IMR-90 (cell line): ENCODE results near the gene FAXC. TPM values are rescaled to one million over a fixed set of nuclear protein-coding genes. Genes with fewer than 3 reads are reported as not detected.

Experiments used
- ATAC-seq: fragments of 200-7000 bp; cut with Tn5 transposase; 2 replicates; pipeline ENCODE4 v1.9.1; 2020; ENCODE audit warnings: low read depth, mild to moderate bottlenecking, moderate library complexity
- BruUV-seq: library from RNA; stranded (reverse); fragments of 400-500 nt; replicated peaks from 2 replicates; lab custom pipeline; 2021; lab: Mats Ljungman, UMichigan
- CTCF ChIA-PET: fragments of 300-600 bp; formaldehyde crosslinking; extraction: SDS; loops from one replicate; lab custom pipeline; 2021; ENCODE audit warnings: antibody characterized with exemption; lab: Yijun Ruan, JAX
- POLR2A ChIA-PET: fragments of 300-600 bp; sonication (Branson Sonifier 250); formaldehyde crosslinking; loops from one replicate; lab custom pipeline; 2022; ENCODE audit warnings: antibody characterized with exemption; ENCODE audit not compliant: unreplicated experiment; lab: Charles Lee
- DNase-seq: peaks from one replicate; pipeline ENCODE4 v3.0.0; 2013
- H2AFZ ChIP-seq: replicated peaks from 2 replicates; pipeline ENCODE3; 2013; ENCODE audit warnings: low read length, mild to moderate bottlenecking; ENCODE audit not compliant: poor library complexity
- H2AK5ac ChIP-seq: 2 replicates; pipeline ENCODE4 v1.6.1; 2013; ENCODE audit warnings: low read depth, low read length, inconsistent platforms
- H2AK9ac ChIP-seq: replicated peaks from 2 replicates; pipeline ENCODE3; 2013; ENCODE audit warnings: mild to moderate bottlenecking, low read depth, low read length, moderate library complexity; ENCODE audit not compliant: poor library complexity
- H2BK120ac ChIP-seq: 2 replicates; pipeline ENCODE4 v1.6.1; 2013; ENCODE audit warnings: low read depth, low read length, inconsistent platforms
- H2BK15ac ChIP-seq: 3 replicates; pipeline ENCODE4 v1.6.1; 2013; ENCODE audit warnings: low read depth, low read length, inconsistent platforms
- H2BK20ac ChIP-seq: 2 replicates; pipeline ENCODE4 v1.6.1; 2013; ENCODE audit warnings: low read depth, mild to moderate bottlenecking, inconsistent platforms, low read length, moderate library complexity
- H2BK5ac ChIP-seq: 2 replicates; pipeline ENCODE4 v1.6.1; 2013; ENCODE audit warnings: mild to moderate bottlenecking, low read depth, low read length, inconsistent platforms; ENCODE audit not compliant: poor library complexity, severe bottlenecking
- H3K14ac ChIP-seq: replicated peaks from 2 replicates; pipeline ENCODE4 v1.6.1; 2013; ENCODE audit warnings: low read depth, low read length, inconsistent platforms
- H3K18ac ChIP-seq: 2 replicates; pipeline ENCODE4 v1.6.1; 2013; ENCODE audit warnings: low read depth, low read length, control low read depth
- H3K23ac ChIP-seq: 2 replicates; pipeline ENCODE4 v1.6.1; 2013; ENCODE audit warnings: low read depth, low read length, inconsistent platforms
- H3K27ac ChIP-seq: 2 replicates; pipeline ENCODE4 v1.5.1; 2013; ENCODE audit warnings: mild to moderate bottlenecking, control low read depth, low read length; ENCODE audit not compliant: insufficient read depth
- H3K27me3 ChIP-seq: 2 replicates; pipeline ENCODE4 v1.6.1; 2013; ENCODE audit warnings: low read length; ENCODE audit not compliant: control insufficient read depth, insufficient read depth
- H3K36me3 ChIP-seq: 2 replicates; pipeline ENCODE4 v1.6.1; 2013; ENCODE audit warnings: low read length, mixed read lengths; ENCODE audit not compliant: control insufficient read depth, insufficient read depth
- H3K4ac ChIP-seq: 2 replicates; pipeline ENCODE4 v1.6.1; 2013; ENCODE audit warnings: low read depth, low read length, inconsistent platforms
- H3K4me1 ChIP-seq: 2 replicates; pipeline ENCODE4 v1.6.1; 2013; ENCODE audit warnings: low read length, mixed read lengths; ENCODE audit not compliant: control insufficient read depth, insufficient read depth
- H3K4me2 ChIP-seq: 2 replicates; pipeline ENCODE4 v1.6.1; 2013; ENCODE audit warnings: low read depth, mild to moderate bottlenecking, control low read depth, low read length, moderate library complexity
- H3K4me3 ChIP-seq: 2 replicates; pipeline ENCODE4 v1.5.1; 2013; ENCODE audit warnings: low read depth, mild to moderate bottlenecking, control low read depth, low read length, moderate library complexity; ENCODE audit not compliant: insufficient read depth
- H3K56ac ChIP-seq: 2 replicates; pipeline ENCODE4 v1.6.1; 2013; ENCODE audit warnings: low read length, inconsistent platforms; ENCODE audit not compliant: insufficient read depth; ENCODE audit errors: extremely low read depth
- H3K79me1 ChIP-seq, 2 experiments: 2 replicates each; pipeline ENCODE4 v1.6.1; 2013; ENCODE audit warnings: low read length in 2 of 2, inconsistent platforms in 1 of 2, low read depth in 1 of 2
- H3K9ac ChIP-seq: 2 replicates; pipeline ENCODE4 v1.6.1; 2013; ENCODE audit warnings: low read depth, low read length, control low read depth
- H3K9me1 ChIP-seq: 2 replicates; pipeline ENCODE4 v1.6.1; 2013; ENCODE audit warnings: low read length, inconsistent platforms; ENCODE audit not compliant: insufficient read depth
- H3K9me3 ChIP-seq: 2 replicates; pipeline ENCODE4 v1.6.1; 2013; ENCODE audit warnings: low read length; ENCODE audit not compliant: control insufficient read depth, insufficient read depth
- H4K20me1 ChIP-seq: 2 replicates; pipeline ENCODE4 v1.6.1; 2013; ENCODE audit warnings: low read length, inconsistent platforms; ENCODE audit not compliant: insufficient read depth
- H4K5ac ChIP-seq: 2 replicates; pipeline ENCODE4 v1.6.1; 2013; ENCODE audit warnings: mild to moderate bottlenecking, low read depth, low read length, control low read depth
- H4K8ac ChIP-seq, 2 experiments: 2 replicates each; pipeline ENCODE4 v1.6.1; 2013; ENCODE audit warnings: low read depth in 2 of 2, low read length in 2 of 2, control low read depth in 1 of 2, inconsistent platforms in 1 of 2
- H4K91ac ChIP-seq: 2 replicates; pipeline ENCODE4 v1.6.1; 2013; ENCODE audit warnings: low read depth, low read length, inconsistent platforms; ENCODE audit not compliant: insufficient read depth
- BHLHE40 ChIP-seq: fragments of 150-350 bp; IDR thresholded peaks from 2 replicates; pipeline ENCODE4 v1.6.1; 2016; ENCODE audit warnings: mild to moderate bottlenecking, low read depth, low read length
- CEBPB ChIP-seq: IDR thresholded peaks from 2 replicates; pipeline ENCODE4 v1.6.1; 2012; ENCODE audit warnings: low read depth, low read length, improper control_type of control experiment
- CHD1 ChIP-seq: IDR thresholded peaks from 2 replicates; pipeline ENCODE4 v1.6.1; 2012; ENCODE audit warnings: low read depth, low read length, improper control_type of control experiment
- CTCF ChIP-seq: conservative IDR thresholded peaks from 2 replicates; pipeline ENCODE4 v1.5.1; 2012; ENCODE audit warnings: mild to moderate bottlenecking, low read depth, low read length, improper control_type of control experiment
- ELK1 ChIP-seq: fragments of 150-350 bp; IDR thresholded peaks from 2 replicates; pipeline ENCODE4 v1.6.1; 2016; ENCODE audit warnings: low read depth, mild to moderate bottlenecking, low read length, moderate library complexity, borderline replicate concordance
- FOS ChIP-seq: fragments of 150-350 bp; IDR thresholded peaks from 2 replicates; pipeline ENCODE4 v1.6.1; 2016; ENCODE audit warnings: low read depth, low read length
- MAFK ChIP-seq: IDR thresholded peaks from 2 replicates; pipeline ENCODE4 v1.6.1; 2012; ENCODE audit warnings: low read depth, low read length, improper control_type of control experiment
- MAZ ChIP-seq: IDR thresholded peaks from 2 replicates; pipeline ENCODE4 v1.6.1; 2012; ENCODE audit warnings: low read depth, mild to moderate bottlenecking, low read length, improper control_type of control experiment, moderate library complexity, borderline replicate concordance
- MXI1 ChIP-seq: IDR thresholded peaks from 2 replicates; pipeline ENCODE4 v1.6.1; 2012; ENCODE audit warnings: low read depth, mild to moderate bottlenecking, low read length, moderate library complexity, borderline replicate concordance
- NFE2L2 ChIP-seq: fragments of 150-350 bp; IDR thresholded peaks from 2 replicates; pipeline ENCODE4 v1.6.1; 2016; ENCODE audit warnings: low read depth, mild to moderate bottlenecking, low read length
- POLR2A ChIP-seq: IDR thresholded peaks from 2 replicates; pipeline ENCODE4 v1.6.1; 2012; ENCODE audit warnings: mild to moderate bottlenecking, low read depth, low read length
- RAD21 ChIP-seq: IDR thresholded peaks from 2 replicates; pipeline ENCODE4 v1.6.1; 2012; ENCODE audit warnings: low read length, improper control_type of control experiment
- RCOR1 ChIP-seq: IDR thresholded peaks from 2 replicates; pipeline ENCODE4 v1.6.1; 2012; ENCODE audit warnings: mild to moderate bottlenecking, low read length, improper control_type of control experiment; ENCODE audit not compliant: insufficient replicate concordance
- RFX5 ChIP-seq: IDR thresholded peaks from 2 replicates; pipeline ENCODE4 v1.8.0; 2012; ENCODE audit warnings: low read depth, mild to moderate bottlenecking, low read length, moderate library complexity
- SMC3 ChIP-seq: fragments of 150-350 bp; IDR thresholded peaks from 2 replicates; pipeline ENCODE4 v1.6.1; 2016; ENCODE audit warnings: low read depth, mild to moderate bottlenecking, antibody characterized with exemption, low read length, moderate library complexity
- WGBS, 2 experiments: methylation state at CpG; one replicate each; pipeline versions ENCODE4 v1.1.5 to v1.1.7; 2013; ENCODE audit warnings: missing lambda C conversion rate in 2 of 2; ENCODE audit not compliant: insufficient read length in 1 of 2; ENCODE audit errors: extremely low coverage in 2 of 2; 5-methylcytosine and 5-hydroxymethylcytosine counted together
- dilution Hi-C: fragments of 300-500 bp; cut with HindIII; formaldehyde crosslinking; loops from one replicate; pipeline ENCODE4 v1.14.3; 2018; ENCODE audit warnings: low sequenced_read_pairs; ENCODE audit not compliant: unreplicated experiment
- in situ Hi-C: fragments of 300-500 bp; cut with MboI; formaldehyde crosslinking; loops from 3 replicates; pipeline ENCODE4 v1.14.3; 2019; ENCODE audit warnings: low sequenced_read_pairs, inconsistent platforms, mixed read lengths
- intact Hi-C: fragments of 100-400 bp; cut with micrococcal nuclease; formaldehyde crosslinking; loops from 2 replicates; pipeline ENCODE4 v1.10.0; 2022
- polyA plus RNA-seq, 3 experiments: library from polyadenylated mRNA; depleted of rRNA; stranded (reverse); fragments of >200 nt; gene quantifications; 2 replicates each; pipeline ENCODE4 v1.2.3, GENCODE V29; 2012; ENCODE audit warnings: low replicate concordance in 1 of 3
- total RNA-seq: library from RNA; depleted of rRNA; stranded (reverse); fragments of >200 nt; gene quantifications from 2 replicates; pipeline ENCODE4 v1.2.3, GENCODE V29; 2012
- TF ChIP-seq, protein P1 (sequence below): fragments of 150-350 bp; IDR thresholded peaks from 2 replicates; pipeline ENCODE4 v1.6.1; 2017; ENCODE audit warnings: mild to moderate bottlenecking, antibody characterized with exemption, low read length, low read depth

FAXC gene
- total and polyA plus RNA-seq, 2 of the 4 experiments (the other 2 are of a cell fraction), result 1.1 to 2.7 TPM

DNA sequence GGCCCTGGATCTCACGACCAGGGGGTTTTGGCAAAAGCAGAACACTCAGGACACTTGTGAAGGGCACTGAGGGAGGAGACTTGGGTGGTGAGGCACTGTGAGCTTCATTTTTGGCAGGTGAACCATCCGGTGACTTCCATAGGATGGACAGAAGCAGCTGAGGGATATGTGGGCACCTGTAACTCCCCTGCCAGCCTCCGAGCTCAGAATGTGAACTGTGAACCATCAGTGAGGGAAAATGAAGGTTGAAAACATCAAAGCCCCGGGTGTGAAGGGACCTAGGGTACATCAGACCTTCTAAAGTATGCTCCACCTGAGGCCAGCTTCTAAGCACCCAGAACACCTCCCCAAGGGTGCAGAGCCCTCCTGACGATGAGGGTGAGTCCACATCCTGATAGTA lies 53.2 kb downstream of the FAXC start:
- H4K8ac ChIP-seq, result no peak overlapping the region
- TF ChIP-seq POLR2A, result no peak
- TF ChIP-seq MXI1, result no peak
- TF ChIP-seq BHLHE40, result no peak
- TF ChIP-seq CHD1, result no peak
- TF ChIP-seq CEBPB, result no peak
- no peak for TF ChIP-seq MAFK
- no peak for TF ChIP-seq SMC3
- no peak for TF ChIP-seq RFX5
- TF ChIP-seq MAZ, result no peak
- no peak for TF ChIP-seq FOS
- TF ChIP-seq RCOR1, result no peak
- TF ChIP-seq NFE2L2, result no peak
- no peak for TF ChIP-seq RAD21
- TF ChIP-seq, protein P1, sequence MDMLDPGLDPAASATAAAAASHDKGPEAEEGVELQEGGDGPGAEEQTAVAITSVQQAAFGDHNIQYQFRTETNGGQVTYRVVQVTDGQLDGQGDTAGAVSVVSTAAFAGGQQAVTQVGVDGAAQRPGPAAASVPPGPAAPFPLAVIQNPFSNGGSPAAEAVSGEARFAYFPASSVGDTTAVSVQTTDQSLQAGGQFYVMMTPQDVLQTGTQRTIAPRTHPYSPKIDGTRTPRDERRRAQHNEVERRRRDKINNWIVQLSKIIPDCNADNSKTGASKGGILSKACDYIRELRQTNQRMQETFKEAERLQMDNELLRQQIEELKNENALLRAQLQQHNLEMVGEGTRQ, result no peak
- no peak for TF ChIP-seq ELK1
- no peak for TF ChIP-seq CTCF
- H2BK5ac ChIP-seq, result no peak overlapping the region
- no peak overlapping the region for H2AK5ac ChIP-seq
- no peak overlapping the region for H3K4ac ChIP-seq
- no TSS peak for BruUV-seq
- H3K9me3 ChIP-seq, result no peaks in the 10 kb centered on the region
- no peaks in the 10 kb centered on the region for H4K20me1 ChIP-seq
- H3K4me3 ChIP-seq, result no peak overlapping the region
- no peak overlapping the region for H2BK15ac ChIP-seq
- no peak overlapping the region for H2BK120ac ChIP-seq
- ATAC-seq, result no peak
- H2AK9ac ChIP-seq, result no peak overlapping the region
- H4K5ac ChIP-seq, result no peak overlapping the region
- in situ Hi-C loops, result no loop called here
- no peak overlapping the region for H2BK20ac ChIP-seq
- H3K9ac ChIP-seq, result no peak overlapping the region
- no peak overlapping the region for H3K18ac ChIP-seq
- ChIA-PET CTCF (interaction anchor here (1.9 kb wide), 1 partner anchor 9 kb away, joined by 6 read pairs; no protein-coding TSS in a partner anchor), POLR2A (no interaction called here)
- no peaks in the 10 kb centered on the region for H3K36me3 ChIP-seq
- H3K27ac ChIP-seq, result no peak overlapping the region
- no peak overlapping the region for H3K23ac ChIP-seq
- H3K14ac ChIP-seq, result no peak overlapping the region
- no peak overlapping the region for H2AFZ ChIP-seq
- intact Hi-C loops, result no loop called here
- no peaks in the 10 kb centered on the region for H3K4me1 ChIP-seq
- H3K79me1 ChIP-seq, result no peaks in the 10 kb centered on the region
- DNase-seq, result no peak
- H3K9me1 ChIP-seq, result peaks cover 6% of the 10 kb centered on the region; the same call in 1 of the 2 replicates
- no peak overlapping the region for H4K91ac ChIP-seq
- dilution Hi-C loops, result no loop called here
- H3K56ac ChIP-seq, result no peak overlapping the region
- 100% methylated on average over 1 of the region's 5 CpGs; no CpG with 5 or more reads in 1 of the 2 experiments for WGBS, 2 experiments
- no peak overlapping the region for H3K4me2 ChIP-seq
- no peaks in the 10 kb centered on the region for H3K27me3 ChIP-seq
